HG03469 (cell line): ENCODE results near the gene CEP170B.
"Not testable (repeated sequence)": the region's sequence is repeated elsewhere in the genome, so short reads cannot be mapped to it uniquely, and the experiment has no call there.

Experiments
- ATAC-seq: cut with Tn5 transposase; IDR thresholded peaks from one replicate; pipeline ENCODE4 v1.9.1; 2021; ENCODE audit warnings: mild to moderate bottlenecking, moderate library complexity, moderate number of reproducible peaks; ENCODE audit not compliant: unreplicated experiment

CEP170B gene

DNA sequence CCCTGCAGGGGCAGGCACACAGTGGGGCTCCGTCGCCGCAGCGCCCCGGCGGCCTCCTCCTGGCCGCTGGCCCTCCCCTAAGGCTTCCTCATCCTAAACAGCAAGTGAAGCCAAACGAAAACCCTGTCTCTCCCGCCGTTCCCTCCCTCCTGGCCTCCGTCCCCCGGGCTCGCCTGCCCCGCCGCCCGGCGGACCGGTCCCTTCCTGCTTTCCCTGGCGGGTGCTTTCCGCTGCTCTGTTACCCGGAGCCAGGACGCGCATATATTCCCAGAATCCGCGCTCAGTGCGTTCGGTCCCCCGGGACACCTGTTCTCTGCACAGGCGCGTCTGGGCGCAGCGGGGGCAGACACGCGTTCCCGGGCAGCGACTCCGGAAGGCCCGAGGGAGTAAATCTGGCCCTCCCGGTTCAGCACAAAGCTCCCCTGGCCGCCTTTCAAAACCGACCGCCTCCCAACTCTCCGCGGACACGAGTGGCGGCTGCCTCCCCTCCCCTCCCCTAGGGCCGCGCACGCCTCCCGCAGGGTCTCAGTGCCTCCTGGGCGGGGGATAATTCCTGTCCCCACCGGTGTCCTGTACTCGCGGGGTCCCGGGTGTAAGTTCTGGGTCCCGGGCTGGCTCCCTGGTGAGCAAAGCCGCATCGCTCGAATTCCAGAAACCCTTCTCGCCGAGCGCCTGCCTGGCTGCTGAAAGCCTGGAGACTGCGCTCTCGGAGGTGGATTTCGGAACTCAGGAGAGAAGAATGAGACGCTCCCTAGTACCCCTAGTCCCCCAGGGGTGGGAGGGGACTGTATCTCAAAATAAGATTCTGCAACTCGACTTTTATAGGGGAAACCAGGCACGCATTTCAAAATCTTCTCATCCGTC, 21.4 kb upstream of the CEP170B start:
- no peak for ATAC-seq

DNA sequence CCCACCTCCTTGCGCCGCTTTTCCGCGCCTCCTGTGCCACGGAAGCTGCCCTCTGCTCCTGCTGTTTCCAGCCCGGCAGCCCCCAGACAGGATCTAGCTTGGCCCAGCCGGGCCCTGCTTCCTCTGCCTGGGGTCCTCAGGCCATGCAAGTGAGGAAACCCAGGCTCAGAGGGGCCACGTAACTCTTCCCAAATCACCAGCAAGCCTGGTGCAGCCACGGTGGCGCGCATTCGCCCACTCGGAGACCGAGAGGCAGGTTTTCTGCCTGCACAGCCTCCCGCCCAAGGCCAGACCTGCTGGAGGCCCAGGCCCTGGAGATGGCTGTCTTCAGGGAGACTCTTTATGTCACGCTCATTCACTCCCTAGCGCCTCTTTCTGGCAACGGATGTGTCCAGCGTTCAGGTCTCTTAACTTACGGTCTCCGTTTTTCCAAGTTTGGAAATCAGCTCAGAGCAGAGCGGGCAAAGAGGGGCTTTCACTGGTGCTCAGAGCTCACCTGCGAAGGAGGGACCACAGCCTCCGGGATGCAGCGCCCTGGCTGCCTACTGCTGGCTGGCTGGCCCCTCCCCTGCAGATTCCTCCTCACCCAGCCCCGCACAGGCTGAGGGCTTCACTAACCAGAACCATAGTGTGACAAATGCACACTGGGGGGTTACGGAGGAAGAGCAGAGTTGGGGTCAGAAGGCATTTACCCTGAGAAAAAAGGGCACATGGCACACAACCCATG, 20.6 kb upstream of the CEP170B start:
- ATAC-seq: no peak

DNA sequence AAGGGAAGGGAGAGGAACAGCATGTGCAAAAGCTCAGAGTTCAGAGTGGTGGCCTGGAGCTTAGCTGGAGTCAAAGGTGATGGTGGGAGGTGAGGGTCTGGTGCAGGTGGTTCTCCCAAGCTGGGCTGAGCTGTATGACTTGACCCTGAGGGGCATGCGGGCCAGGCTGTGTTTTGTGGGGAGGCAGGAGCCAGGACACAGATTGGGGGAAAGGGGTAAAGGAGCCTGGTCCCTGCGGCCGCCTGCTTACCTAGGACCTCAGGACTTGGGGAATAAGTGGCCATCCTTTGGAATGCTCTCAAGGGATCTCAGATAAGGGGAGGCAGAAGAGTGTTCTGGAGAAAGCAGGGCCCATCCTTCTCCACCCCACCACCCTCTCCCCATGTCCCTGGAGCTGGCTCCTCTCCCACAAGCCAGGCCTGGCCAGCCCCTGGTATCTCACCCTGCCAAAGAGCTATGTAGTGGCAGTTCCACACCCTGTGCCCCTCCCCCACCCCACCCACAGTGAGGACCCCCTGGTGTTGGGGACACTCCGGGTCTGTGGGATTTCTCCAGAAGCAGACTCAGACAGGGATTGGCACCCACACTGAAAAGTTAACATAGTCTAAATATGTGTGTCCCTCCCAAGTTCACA, 19.9 kb upstream of the CEP170B start:
- ATAC-seq: no peak

DNA sequence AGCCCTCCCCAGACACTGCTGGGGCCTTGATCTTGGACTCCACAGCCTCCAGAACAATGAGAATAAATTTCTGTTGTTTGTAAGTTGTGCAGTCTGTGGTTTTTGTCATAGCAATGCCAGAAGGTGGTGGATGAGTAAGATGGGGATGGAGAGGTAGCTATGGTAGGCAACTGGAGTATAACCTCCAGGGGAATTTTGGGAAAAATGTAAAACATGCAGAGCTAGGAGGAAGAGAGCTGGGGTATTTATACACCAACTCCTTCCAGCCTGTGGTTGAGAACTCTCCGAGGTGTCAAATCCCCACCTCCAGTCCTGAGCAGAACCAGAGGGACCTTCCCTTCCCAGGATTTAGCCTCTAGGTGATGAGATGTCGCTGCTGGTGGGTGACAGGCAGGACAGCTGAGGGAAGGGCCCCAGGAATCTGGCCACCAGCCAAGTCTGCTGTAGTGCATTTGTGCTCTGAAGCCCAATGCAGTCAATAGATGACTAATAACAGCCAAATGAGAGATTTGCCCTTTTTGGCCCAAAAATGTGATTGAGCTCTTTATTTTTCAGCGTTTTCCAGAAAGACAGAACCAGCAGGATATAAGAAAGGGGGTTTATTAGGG, 19.1 kb upstream of the CEP170B start:
- no peak for ATAC-seq

DNA sequence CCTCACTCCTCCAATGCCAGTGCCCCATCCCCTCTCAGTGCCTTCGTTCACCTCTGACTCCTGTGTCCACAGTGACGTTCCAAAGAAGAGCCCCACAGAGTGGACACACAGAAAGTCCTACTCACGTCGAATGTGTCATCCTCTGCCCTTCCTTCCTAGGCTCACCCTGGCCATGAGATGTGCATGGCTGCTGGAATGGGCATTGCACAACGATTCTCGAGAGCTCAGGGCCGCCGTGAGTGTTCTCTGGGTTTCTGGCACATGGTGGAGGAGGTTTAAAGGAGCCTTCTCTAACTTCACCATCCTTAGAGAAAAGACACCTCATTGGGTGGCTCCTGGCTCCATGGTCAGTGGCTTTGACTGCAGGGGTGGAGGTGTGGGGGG, 12.8 kb upstream of the CEP170B start:
- ATAC-seq: no peak

DNA sequence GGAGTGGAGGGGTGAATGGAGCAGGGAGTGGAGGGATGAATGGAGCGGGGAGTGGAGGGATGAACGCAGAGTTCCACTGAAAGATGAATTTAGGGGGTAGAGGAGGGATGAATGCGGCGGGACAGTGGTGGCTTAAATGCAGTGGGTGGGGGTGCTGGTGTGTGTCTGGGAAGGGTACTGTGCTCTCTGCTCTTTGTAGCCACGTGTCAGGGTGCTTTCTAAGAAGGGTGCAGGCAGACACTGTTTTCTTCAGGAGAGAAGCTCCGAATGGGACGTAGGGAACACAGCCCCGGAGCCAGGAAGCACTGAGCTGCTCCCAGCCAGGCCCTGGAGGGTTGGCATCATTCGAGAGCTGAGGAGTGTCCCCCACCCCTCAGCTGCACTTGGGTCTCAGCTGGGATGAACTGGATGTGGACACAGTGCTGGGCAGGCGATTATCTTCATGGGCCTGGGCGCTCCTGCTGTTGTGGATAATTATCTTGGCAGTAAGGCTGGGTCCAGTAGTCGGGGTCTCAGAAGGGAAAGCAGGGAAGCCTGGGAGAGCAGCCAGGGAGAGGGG, 9.5 kb upstream of the CEP170B start:
- no peak for ATAC-seq

DNA sequence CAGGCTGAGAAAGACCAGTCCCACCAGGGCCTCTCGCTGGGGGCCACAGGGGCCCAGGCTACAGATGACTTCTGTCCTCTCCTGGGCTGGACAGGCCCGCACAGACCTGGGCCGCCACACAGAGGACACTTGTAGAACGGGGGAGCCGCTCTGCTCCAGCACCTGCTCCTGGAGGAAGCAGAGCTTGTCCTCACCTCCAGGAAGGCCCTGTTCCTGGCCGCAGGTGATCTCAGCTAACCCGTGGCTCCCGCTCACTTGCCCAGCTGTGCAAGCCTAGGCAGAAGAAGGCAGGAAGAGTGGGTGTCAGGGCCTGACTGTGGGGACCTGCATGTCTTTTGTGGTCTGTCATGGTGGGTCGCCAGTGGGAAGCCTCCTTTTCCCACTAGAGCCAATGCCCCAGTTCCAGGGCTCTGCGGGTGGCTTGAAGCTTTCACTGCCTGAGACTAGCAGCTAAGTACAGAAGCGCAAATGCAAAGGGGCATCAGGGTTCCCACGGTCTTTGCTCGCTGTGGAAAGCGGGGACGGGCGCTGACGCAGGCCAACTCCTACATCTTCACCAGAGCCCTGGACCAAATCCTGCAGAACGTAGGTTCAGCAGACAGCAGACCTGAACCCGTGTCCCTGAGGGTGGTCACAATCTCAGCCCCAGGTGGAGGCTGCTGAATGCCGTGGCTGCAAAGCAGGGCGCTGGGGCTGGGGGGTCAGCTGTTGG, 8.8 kb upstream of the CEP170B start:
- no peak for ATAC-seq

DNA sequence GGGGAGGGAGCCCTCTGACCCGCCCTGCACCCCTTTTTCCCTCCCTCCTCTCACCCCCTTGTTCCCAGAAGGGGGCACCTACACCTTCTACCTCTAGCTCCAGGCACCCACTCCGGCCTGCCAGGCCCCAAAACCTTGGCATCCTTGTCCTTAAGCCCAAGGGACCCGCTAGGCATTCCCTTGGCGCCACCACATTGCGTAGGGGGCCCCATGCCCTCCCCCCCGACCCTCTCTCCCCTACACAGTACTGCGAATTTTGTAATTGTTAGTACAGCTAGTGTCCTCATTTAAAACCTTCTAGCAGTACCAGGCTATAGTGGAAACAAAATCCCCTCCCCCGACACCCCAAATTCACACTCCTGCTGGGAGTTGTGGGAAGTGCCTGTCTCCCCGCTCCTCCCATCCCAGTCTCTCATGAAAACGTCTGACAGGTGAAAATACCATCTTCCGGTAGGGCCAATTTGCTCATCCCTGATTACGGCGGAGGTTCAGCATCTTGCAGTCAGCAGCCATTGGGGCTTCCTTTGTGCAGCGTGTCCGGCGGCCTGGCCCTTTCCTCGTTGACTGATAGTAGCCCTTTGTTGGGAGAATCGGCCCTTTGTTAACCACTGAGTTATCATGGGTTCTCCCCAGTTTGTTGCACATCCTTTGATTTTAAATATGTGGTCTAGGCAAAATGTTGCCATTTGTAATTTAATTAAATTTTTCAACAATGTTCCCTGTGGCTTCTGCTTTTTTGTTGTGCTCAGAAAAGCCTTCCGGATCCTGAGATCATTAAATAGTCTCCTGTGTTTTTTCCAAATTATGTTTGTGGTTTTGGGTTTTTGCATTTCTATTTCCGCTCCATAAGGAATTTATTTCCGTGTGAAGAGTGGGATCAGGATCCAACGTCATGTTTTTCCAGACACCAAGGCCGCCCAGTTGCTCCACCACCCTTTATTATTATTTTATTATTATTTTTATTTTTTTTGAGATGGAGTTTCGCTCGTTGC, 7.9 kb upstream of the CEP170B start:
- no peak for ATAC-seq

DNA sequence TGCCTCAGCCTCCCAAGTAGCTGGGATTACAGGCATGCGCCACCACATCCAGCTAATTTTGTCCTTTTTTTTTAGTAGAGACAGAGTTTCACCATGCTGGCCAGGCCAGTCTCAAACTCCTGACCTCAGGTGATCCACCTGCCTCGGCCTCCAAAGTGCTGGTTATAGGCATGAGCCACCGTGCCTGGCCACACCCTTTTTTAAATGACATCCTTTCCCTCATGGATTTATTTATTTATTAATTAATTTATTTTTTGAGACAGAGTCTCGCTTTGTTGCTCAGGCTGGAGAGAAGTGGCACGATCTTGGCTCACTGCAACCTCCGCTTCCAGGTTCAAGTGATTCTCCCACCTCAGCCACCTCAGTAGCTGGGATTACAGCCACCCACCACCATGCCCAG, 7.1 kb upstream of the CEP170B start:
- ATAC-seq: not testable (repeated sequence)

DNA sequence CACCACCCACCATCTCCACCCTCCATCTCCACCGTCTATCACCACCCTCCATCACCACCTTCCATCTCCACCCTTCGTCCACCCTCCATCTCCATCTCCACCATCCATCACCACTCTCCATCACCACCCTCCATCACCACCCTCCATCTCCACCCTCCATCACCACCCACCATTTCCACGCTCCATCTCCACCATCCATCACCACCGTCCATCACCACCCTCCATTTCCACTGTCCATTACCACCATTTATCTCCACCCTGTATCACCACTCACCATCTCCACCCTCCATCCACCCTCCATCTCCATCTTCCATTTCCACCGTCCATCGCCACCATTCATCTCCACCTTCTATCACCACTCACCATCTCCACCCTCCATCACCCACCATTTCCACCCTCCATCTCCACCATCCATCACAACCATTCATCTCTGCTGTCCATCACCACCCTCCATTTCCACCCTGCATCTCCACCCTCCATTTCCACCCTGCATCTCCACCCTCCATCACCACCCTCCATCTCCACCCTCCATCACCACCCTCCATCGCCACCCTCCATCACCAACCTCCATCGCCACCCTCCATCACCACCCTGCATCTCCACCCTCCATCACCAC, 6.1 kb upstream of the CEP170B start:
- ATAC-seq: no peak

DNA sequence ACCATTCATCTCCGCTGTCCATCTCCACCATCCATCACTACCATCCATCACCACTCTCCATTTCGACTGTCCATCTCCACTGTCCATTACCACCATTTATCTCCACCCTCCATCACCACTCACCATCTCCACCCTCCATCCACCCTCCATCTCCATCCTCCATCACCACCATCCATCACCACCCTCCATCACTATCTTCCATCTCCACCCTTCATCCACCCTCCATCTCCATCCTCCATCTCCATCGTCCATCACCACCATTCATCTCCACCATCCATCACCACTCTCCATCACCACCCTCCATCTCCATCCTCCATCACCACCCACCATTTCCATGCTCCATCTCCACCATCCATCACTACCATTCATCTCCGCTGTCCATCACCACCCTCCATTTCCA, 5.2 kb upstream of the CEP170B start:
- no peak for ATAC-seq

DNA sequence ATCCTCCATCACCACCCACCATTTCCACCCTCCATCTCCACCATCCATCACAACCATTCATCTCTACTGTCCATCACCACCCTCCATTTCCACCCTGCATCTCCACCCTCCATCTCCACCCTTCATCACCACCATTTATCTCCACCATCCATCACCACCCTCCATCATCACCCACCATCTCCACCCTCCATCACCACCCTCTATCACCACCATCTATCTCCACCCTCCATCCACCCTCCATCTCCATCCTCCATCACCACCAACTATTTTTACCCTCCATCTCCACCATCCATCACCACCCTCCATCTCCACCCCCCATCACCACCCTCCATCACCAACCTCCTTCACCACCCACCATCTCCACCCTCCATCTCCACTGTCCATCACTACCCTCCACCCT, 4.7 kb upstream of the CEP170B start:
- ATAC-seq: no peak

DNA sequence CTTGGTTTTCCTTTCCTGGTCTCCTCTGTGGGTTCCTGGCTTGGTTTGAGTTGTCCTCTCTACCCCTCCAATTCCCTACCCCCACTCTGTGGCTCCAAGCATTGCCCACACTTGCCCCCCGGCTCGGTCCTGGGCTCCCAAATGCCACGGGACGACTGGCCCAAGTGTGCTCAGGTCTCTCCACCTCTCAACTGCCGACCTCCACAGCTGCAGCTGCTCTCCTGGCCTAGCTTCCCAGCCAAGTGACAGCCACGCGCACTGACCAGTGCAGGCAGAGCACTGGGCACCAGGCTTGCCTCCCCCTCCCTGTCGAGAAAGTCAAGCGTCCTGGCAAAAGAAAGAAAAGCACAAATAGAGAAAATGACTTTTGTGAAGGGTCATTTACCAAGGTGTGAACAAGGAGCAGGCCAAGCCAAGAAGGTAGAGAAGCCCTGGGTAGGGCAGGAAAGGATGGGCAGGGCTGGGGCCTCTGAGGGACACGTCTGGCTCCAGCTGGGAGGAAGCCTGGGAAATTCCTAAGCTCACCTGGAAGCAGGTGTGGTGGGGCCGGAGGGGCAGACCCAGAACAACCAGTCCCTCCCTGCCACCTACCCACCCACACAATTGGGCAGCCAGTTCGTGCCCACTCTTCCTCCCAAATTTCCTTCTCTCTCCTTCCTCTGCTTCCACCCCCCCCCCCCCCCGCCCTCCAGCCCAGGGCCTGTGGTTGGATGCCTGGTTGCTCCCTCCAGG, 1.8 kb upstream of the CEP170B start:
- ATAC-seq: no peak

DNA sequence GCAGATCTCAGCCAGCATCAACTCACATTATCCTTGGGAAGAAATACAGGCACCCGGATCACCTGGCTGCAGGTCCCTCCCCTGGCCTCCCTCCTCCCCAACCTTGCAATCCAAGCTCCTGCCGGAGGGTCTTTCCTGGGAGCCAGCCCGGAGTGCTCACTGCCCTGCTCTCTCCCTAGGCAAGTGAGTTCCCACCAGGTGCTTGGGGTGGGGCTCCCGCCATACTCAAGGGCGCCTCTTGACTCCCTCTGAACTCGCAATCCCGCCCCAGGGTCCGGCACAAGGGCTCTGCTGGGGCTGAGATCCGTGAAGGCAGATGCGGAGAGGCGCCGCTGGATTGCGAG, 1.2 kb upstream of the CEP170B start:
- ATAC-seq: no peak

DNA sequence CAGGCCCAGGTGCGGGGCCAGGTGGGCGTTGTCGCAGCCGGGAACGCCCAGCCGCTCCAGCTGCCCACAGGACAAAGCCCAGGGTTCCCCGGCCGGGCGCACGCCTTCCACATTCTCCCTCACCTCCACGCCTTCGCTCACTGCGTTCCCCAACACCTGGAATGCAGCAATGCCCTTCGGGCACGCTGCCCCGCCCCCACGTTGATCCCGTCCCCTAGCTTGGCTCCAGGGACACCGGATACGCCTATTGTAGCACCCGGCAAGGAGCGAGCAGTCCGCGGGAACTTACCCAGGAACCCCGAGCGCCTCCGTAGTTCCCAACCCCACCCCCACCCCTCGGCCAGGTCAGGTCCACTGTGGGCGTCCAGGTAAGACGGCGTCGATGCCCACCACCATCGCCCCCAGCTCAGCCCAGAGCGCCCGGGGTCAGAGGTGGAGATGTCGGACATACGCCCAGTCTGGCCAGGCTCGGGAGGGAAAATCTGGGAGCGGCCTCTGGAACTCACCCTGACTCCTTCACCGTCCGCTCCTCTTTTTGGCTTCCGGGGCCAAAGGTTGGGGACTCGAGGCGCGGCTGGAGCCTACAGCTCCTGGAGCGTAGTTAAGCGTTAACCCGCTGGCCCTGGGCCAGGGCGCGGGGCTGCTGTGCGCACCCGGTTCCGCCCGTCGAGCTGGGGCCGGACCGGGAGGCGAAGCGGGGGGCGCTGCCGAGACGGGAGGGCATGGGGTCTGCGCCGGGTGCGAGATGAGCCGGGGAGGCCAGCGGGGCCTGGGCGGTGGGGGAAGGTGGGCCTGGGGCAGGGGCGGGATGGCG, 594 bp upstream of the CEP170B start:
- no peak for ATAC-seq

DNA sequence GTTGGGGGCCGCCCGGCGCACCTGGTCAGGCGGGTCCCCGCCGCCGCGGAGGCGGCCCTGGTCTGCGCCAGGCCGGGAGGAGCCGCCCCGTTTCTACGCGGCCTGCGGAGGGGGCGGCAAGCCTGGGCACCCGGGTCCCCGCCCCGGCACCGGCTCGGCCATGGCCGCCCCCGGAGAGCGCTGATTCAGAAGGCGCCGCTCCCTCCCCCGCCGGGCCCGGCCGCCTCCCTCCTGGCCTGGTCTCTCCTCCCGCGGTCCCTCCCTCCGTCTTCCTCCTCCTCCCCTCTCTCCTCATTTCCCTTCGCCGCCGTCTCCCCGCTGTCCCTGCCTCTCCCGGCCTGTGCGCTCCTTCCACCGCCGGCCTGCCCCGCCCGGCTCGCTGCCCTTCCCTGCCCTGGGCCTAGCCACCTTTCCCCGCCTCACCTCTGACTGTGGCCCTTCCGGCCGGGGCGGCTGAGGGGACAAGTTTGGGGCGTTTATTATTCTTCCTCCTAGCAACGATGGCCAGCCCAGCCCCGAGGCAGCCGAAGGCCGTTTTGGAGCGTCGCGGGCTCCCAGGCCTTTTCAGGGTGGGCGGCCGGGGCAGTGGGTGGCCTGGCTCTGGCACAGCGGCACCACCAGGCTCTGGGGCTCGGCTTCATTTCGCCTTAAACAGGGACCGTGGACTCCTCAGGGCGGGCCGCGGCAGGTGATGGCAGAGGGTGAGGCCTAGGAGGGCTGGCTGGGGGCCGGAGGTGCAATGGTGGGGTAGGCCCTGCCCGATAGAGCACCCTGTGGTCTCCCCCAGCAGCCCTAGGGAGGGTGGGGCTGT, 768 bp downstream of the CEP170B start:
- no peak for ATAC-seq
